Erythroblast (primary cell): ENCODE data around the gene TMEM131L.

Source experiments
- GATA1 ChIP-seq: IDR thresholded peaks from 2 replicates; pipeline ENCODE4 v1.6.1; 2011; ENCODE audit warnings: low read depth, mild to moderate bottlenecking, control low read depth, low read length, moderate library complexity
- POLR2A ChIP-seq: IDR thresholded peaks from 2 replicates; pipeline ENCODE4 v1.6.1; 2011; ENCODE audit warnings: mild to moderate bottlenecking, low read length

DNA sequence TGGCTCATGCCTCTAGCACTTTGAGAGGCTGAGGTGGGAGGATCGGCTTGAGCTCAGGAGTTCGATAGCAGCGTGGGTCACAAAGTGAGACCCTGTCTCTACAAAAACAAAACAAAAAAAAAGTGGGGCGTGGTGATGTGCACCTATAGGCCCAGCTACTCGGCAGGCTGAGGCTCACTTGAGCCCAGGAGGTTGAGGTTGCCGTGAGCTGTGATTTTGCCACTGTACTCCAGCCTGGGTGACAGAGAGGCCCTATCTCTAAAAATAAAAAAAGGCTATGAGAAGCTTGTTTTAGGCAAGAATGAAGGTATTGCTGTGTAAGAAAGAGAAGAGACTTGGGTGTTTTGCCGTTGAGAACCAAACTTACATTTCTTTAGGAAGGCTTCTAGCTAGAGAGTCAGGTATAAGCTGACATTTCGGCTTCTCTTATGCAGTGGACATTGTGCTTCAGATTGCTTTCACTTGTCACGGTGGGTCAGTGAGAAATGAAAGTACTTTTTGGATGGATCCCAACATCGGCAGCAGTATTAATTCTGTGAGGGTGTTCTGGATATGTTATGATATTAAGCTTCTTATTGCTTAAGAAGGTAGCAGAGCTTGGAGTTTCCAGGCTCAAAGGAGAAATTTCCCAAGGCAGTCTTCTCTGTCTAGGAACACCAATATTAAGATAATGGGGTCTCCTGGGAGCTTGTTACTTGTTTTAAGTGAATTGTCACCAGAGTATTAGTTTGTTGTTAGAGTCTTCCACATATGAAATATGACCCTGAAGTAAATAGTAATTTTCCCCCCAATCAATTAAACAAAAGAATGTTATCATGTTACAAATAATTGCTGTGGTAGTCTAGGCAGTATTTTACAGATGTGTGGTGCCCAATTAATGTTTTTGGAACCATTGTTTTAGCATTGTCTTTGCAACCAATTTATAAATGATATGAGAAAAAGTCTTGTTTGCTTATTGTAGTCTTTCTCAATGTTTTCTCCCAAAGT lies 17.6 kb downstream of the TMEM131L start:
- no peak for TF ChIP-seq POLR2A
- no peak for TF ChIP-seq GATA1
